T-helper 17 cell (primary cell): ENCODE measurements around the gene GALNT12. TPM values are rescaled to one million over a fixed set of nuclear protein-coding genes. Genes with fewer than 3 reads are reported as not detected.

Experiments used
- ATAC-seq: fragments of 150-1000 bp; cut with Tn5 transposase; 2 replicates; pipeline ENCODE4 v1.10.0; 2021; ENCODE audit warnings: mild to moderate bottlenecking, moderate library complexity
- DNase-seq, 3 donors: peaks; one replicate each; pipeline versions ENCODE4 v3.0.0 to v3.0.0-alpha.2; 2020 to 2021
- H3K9me3 ChIP-seq: one replicate; pipeline ENCODE4 v1.7.0; 2013; ENCODE audit warnings: low read length, mild to moderate bottlenecking; ENCODE audit not compliant: control insufficient read depth, poor library complexity, severe bottlenecking
- H3K27ac Mint-ChIP-seq: one replicate; pipeline ENCODE4 v1.8.0; 2022; ENCODE audit warnings: mild to moderate bottlenecking, moderate library complexity, mixed read lengths
- H3K27me3 Mint-ChIP-seq: one replicate; pipeline ENCODE4 v1.8.0; 2022; ENCODE audit warnings: mixed read lengths
- H3K36me3 Mint-ChIP-seq: one replicate; pipeline ENCODE4 v1.8.0; 2022; ENCODE audit warnings: low read depth, mixed read lengths
- H3K4me1 Mint-ChIP-seq: one replicate; pipeline ENCODE4 v1.8.0; 2022; ENCODE audit warnings: mild to moderate bottlenecking, mixed read lengths
- H3K4me3 Mint-ChIP-seq: one replicate; pipeline ENCODE4 v1.8.0; 2022; ENCODE audit warnings: mild to moderate bottlenecking, moderate library complexity, mixed read lengths
- total RNA-seq, 4 donors: library from RNA in 2 of 4; stranded (reverse) in 2 of 4; gene quantifications; one replicate each; pipeline ENCODE4 v1.2.3 and lab custom pipeline; 2022 to 2026

The GALNT12 gene
- total RNA-seq, 2 donors from 2014 or later = 10.2 to 11.3 TPM

DNA sequence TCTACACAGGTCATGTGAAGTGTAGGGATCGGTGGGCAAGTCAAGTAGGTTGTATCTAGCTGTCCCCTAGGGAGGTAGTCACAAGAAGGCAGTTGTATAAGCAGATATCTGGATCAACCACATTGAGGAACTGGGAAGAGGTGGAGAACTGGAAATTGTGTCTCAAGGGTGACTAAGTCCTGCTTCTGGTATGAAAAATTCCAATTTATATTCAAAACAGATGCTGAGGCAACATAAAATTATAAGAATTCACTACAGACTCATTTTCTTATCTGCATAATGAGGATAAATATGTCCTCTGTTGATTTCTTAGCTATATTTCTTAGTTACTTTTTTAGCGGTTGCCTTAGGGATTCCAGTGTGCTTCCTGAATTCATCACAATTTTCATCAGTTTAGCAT is 46.8 kb downstream of the GALNT12 start:
- Mint-ChIP-seq H3K27me3 (peaks cover 15% of the 10 kb centered on the region), H3K36me3 (peaks cover 2% of the 10 kb centered on the region), H3K27ac (no peak overlapping the region), H3K4me3 (no peak overlapping the region), H3K4me1 (peaks cover 2% of the 10 kb centered on the region)
- DNase-seq = no peak
- H3K9me3 ChIP-seq = no peaks in the 10 kb centered on the region
- ATAC-seq = no peak

DNA sequence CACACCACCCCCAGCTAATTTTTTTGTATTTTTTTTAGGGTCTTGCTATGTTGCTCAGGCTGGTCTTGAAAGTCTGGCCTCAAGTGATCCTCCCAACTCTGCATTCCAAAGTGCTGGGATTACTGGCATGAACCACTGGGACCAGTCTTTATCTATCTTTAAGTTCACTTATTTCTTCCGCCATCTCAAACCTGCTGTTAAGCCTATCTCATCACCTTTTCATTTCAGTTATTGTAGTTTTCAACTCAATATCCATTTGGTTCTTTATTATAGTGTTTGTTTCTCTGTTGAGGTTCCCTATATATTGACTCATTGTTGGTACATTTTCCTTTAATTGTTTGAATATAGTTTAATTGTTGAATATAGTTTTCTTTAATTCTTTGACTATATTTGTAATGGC is 48.1 kb downstream of the GALNT12 start:
- H3K4me3 Mint-ChIP-seq = no peak overlapping the region
- DNase-seq = no peak
- peaks cover 2% of the 10 kb centered on the region for H3K4me1 Mint-ChIP-seq
- H3K36me3 Mint-ChIP-seq = peaks cover 2% of the 10 kb centered on the region
- no peaks in the 10 kb centered on the region for H3K9me3 ChIP-seq
- peaks cover 28% of the 10 kb centered on the region for H3K27me3 Mint-ChIP-seq
- no peak overlapping the region for H3K27ac Mint-ChIP-seq
- ATAC-seq = no peak

DNA sequence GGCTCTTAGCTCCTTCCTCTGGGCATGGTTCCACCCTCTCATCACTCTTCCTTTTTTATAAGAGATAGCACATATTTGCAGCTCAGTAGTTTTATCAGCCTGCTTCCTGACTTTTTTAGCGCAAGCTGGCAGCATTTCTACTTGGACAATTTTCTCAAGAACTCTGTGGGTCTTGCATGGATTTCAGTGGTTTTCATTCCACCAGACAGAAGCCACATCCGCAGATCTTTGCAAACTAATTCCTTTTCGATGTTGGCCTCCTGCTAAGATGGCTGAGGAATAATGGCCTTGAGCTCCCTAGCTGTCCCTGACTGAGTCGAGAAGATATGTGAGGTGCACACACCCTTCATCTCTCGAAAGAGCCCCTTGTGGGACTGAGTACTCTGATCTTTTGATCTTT is 49.5 kb downstream of the GALNT12 start:
- peaks cover 30% of the 10 kb centered on the region for H3K27me3 Mint-ChIP-seq
- no peak overlapping the region for H3K27ac Mint-ChIP-seq
- no peaks in the 10 kb centered on the region for H3K9me3 ChIP-seq
- peaks cover 2% of the 10 kb centered on the region for H3K36me3 Mint-ChIP-seq
- no peak for ATAC-seq
- H3K4me3 Mint-ChIP-seq = no peak overlapping the region
- DNase-seq = no peak
- H3K4me1 Mint-ChIP-seq = no peaks in the 10 kb centered on the region

DNA sequence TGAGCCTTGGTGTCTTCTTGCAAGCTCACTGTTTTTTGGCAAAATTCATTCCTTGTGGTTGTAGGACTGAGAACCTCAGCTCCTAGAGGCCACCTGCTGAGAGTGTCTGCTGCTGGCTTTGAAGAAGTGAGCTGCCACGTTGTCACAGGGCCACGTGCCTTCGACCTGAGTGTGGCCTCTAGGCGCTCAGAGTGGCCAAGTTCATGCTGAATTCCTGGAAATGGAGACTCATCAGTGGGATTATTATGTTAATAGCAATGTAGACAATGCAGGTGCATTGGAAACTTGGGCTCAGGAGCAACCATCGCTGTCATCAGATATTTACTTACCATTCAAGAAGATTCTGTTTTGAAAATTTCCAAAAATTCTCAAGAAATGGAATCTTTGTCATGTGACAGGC is 52.5 kb downstream of the GALNT12 start:
- peaks cover 48% of the 10 kb centered on the region for H3K27me3 Mint-ChIP-seq
- DNase-seq (no peak), ATAC-seq (no peak)
- H3K27ac Mint-ChIP-seq = no peak overlapping the region
- no peaks in the 10 kb centered on the region for H3K9me3 ChIP-seq
- H3K4me1 Mint-ChIP-seq = no peaks in the 10 kb centered on the region
- H3K36me3 Mint-ChIP-seq = peaks cover 2% of the 10 kb centered on the region
- H3K4me3 Mint-ChIP-seq = no peak overlapping the region

DNA sequence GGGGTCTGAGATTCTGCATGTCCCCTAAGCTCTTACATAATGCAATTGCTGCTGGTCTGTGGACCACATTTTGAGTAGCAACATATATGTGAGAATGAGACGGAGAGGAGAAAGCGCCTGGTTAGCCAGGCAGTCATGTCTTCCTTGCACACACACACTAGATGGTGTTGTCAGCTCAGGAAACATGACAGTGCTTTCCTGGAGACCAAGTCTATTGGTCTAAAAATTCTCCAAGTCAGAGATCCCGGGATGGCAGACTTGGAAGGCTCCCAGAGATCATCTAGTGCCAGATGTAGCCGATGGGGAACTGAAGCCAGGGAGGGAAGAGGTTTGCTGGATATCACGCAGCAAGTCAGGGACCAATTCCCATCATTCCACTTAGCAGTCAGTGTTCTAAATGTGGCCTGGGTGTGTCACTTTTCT is 53.4 kb downstream of the GALNT12 start:
- no peak for DNase-seq
- Mint-ChIP-seq H3K27ac (no peak overlapping the region), H3K4me1 (no peaks in the 10 kb centered on the region), H3K27me3 (peaks cover 49% of the 10 kb centered on the region), H3K4me3 (no peak overlapping the region), H3K36me3 (peaks cover 2% of the 10 kb centered on the region)
- no peaks in the 10 kb centered on the region for H3K9me3 ChIP-seq
- no peak for ATAC-seq

DNA sequence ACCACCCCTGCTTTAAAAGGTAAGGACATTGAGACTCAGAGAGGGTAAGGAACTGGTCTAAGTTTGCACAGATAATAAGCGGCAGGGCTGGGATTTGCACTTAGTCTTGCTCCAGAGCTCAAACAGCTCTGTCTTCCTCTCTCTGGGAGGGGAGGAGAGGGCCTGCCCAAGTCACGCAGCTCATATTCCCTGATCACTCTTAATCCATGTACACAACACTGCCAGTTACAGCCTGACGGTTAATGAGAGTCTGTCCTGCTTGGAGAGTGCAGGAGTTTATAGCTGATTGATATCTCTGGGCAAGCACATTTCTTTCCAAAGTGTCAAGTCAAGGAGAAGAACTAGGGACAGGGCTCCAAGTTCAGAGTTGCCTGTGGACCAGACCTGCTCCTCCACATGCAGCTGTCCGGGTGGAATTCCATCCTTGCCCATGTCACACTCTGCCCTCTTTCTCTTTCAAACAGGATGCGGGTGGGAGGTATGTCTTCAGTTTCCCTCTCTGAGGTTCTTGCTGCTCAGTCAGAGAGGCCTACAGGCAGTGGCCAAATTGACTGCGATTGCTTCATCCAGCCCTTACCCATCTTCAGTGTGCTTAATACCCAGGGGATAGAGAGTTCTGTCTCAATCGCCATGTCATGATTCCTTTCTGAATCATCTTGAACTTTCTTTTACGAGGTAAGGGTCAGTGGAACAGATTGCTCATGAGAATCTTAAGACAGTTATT is 54.5 kb downstream of the GALNT12 start:
- no peak for ATAC-seq

DNA sequence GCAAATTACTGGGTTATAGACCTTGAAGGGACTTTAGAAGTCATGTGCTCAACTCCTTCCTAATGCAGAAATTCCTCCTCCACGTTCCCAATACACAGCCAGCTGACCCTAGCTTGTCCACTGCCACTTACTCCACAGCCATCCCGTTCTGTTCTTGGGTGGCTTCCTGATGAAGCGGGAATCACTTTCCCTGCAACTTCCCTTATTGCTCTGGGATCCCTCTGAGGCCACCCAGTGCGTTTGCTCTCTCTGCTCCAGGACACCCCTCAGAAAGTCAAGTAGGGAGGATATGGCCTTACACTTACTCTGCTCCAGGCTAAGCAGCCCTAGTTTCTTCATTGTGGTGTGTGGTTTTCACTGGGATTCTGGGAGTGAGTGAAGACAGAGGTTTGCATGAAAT is 55.5 kb downstream of the GALNT12 start:
- Mint-ChIP-seq H3K36me3 (no peaks in the 10 kb centered on the region), H3K4me3 (no peak overlapping the region), H3K4me1 (no peaks in the 10 kb centered on the region), H3K27ac (no peak overlapping the region), H3K27me3 (peaks cover 53% of the 10 kb centered on the region)
- ATAC-seq (no peak), DNase-seq (no peak)
- H3K9me3 ChIP-seq = no peaks in the 10 kb centered on the region

More for the DNA sequence above, 54.5 kb downstream of the GALNT12 start:
- Mint-ChIP-seq H3K4me3 (no peak overlapping the region), H3K27ac (no peak overlapping the region), H3K36me3 (no peaks in the 10 kb centered on the region), H3K27me3 (peaks cover 51% of the 10 kb centered on the region), H3K4me1 (no peaks in the 10 kb centered on the region)
- DNase-seq = no peak
- no peaks in the 10 kb centered on the region for H3K9me3 ChIP-seq

DNA sequence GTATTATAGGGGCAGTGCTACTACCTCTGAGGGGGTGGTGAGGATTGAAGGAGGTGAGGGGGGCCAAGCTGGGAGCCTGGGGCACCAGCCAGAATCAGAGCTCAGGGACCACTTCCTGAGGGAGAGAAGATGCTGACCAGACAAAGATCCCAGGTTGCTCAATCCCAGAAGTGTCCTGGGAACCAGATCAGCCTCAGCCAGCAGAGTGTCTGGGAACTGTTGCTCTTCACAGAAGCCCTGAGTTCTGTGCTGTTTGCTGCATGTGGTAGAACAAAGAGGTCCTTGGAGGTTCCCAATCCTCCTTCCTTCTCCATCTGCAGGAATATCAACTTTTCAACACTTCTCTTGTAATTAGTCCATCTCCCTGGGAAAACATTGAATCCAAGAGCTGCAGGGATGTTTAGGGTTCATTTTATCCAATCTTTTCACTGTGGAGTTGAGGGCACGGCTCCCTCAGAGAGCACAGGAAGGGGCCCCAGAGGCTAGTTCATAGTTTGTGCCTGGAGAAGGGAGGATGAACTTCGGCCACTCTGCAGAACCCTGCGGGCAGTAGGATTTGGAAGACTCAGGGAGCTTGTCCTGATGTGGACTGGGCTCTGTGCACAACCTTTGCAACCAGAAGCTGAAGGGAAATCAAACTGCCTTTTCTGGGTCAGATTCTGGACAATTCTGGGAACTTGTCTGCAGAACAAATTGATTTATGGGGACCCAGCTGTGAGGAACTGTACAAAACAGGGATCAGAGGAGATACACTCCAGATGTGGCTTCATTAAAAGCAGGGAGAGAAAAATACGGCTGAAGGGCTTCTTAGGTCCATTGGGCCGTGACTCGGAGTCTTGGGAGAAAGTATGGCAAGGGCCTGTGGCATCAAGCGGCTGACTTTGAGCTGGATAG is 57.1 kb downstream of the GALNT12 start:
- no peak overlapping the region for H3K27ac Mint-ChIP-seq
- no peaks in the 10 kb centered on the region for H3K9me3 ChIP-seq
- no peaks in the 10 kb centered on the region for H3K4me1 Mint-ChIP-seq
- ATAC-seq = no peak
- no peaks in the 10 kb centered on the region for H3K36me3 Mint-ChIP-seq
- H3K27me3 Mint-ChIP-seq = peaks cover 45% of the 10 kb centered on the region
- no peak for DNase-seq
- H3K4me3 Mint-ChIP-seq = no peak overlapping the region

DNA sequence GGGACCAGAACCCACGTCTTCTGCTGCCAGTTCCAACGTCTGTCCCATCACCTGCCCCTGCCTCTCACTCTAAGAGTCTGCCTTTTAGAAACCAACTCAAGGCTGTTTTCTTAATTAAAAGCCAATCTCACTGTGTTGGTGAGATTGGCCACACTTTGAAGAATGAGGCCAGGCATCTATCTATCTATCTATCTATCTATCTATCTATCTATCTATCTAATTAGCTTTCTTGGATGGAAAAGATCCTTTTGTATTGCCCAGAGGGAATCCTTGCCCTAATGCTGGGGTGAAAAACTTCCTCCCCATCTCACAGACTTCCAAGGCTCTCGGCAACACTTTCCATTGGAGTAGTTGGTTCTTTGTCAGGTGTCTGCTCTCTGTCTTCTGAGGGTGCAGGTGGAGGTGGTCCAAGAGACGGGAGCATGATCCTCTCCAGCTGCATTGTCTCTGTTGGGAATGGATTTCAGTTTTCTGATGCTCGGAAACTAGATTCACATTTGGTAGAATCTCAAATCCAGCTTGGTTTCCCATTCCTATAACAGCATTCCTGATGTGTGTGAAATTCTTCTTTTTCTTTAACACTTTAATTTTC is 57.9 kb downstream of the GALNT12 start:
- ATAC-seq (no peak), DNase-seq (no peak)
- H3K9me3 ChIP-seq = no peaks in the 10 kb centered on the region
- H3K36me3 Mint-ChIP-seq = no peaks in the 10 kb centered on the region
- no peak overlapping the region for H3K4me3 Mint-ChIP-seq
- H3K4me1 Mint-ChIP-seq = no peaks in the 10 kb centered on the region
- no peak overlapping the region for H3K27ac Mint-ChIP-seq
- H3K27me3 Mint-ChIP-seq = peaks cover 36% of the 10 kb centered on the region

DNA sequence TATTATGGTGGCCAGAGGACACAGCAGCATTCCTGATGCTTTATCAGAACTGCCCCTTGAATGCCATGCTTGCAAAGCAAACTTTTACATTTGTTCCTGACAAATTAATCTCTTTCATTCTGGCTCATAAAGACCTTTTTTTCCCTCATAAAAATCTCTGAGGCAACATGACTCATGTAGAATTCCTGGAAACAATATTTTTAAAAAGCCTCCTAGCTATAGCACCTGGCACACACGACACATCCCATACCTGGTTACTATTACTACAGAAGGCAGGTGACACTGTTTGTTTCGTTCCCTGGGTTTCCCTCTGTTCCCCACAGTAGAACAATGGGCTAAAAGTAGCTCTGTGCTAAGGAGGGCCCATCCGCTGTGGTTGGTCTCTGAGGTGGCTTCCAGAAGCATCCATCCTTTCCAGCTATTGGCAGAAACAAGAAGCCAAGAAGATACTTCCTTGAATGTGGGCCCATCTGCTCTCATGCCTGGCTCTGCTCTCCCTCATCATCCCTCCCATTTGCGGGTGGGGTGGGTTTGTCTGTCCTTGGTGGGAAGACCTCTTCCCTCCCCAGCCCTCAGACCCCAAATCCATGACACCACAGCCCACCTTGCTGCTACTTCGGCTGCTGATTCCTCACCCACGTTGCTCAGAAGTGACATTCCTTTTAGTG is 59.1 kb downstream of the GALNT12 start:
- H3K4me1 Mint-ChIP-seq = no peaks in the 10 kb centered on the region
- H3K27me3 Mint-ChIP-seq = peaks cover 32% of the 10 kb centered on the region
- H3K9me3 ChIP-seq = no peaks in the 10 kb centered on the region
- no peak overlapping the region for H3K4me3 Mint-ChIP-seq
- no peak for DNase-seq
- ATAC-seq = no peak
- no peaks in the 10 kb centered on the region for H3K36me3 Mint-ChIP-seq
- H3K27ac Mint-ChIP-seq = no peak overlapping the region

DNA sequence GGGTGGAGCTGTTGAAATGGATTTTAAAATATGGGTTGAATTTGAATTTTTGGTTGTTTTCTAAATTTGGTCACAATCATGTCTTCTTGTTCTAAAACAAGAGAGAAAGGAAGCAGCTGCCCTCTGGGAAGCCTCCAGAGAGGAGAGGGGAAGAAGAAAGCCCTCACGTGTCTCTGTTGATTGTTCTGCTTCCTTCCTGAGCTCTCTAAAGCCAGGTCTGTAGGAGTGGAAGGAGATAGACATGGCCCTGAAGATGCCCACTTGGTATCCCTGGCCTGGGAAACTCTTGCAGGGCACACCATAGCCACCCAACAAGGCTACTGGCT is 59.6 kb downstream of the GALNT12 start:
- H3K27ac Mint-ChIP-seq = no peak overlapping the region
- no peak overlapping the region for H3K4me3 Mint-ChIP-seq
- no peak for DNase-seq
- no peak for ATAC-seq
- H3K4me1 Mint-ChIP-seq = no peaks in the 10 kb centered on the region
- H3K27me3 Mint-ChIP-seq = peaks cover 32% of the 10 kb centered on the region
- H3K36me3 Mint-ChIP-seq = no peaks in the 10 kb centered on the region
- H3K9me3 ChIP-seq = no peaks in the 10 kb centered on the region

DNA sequence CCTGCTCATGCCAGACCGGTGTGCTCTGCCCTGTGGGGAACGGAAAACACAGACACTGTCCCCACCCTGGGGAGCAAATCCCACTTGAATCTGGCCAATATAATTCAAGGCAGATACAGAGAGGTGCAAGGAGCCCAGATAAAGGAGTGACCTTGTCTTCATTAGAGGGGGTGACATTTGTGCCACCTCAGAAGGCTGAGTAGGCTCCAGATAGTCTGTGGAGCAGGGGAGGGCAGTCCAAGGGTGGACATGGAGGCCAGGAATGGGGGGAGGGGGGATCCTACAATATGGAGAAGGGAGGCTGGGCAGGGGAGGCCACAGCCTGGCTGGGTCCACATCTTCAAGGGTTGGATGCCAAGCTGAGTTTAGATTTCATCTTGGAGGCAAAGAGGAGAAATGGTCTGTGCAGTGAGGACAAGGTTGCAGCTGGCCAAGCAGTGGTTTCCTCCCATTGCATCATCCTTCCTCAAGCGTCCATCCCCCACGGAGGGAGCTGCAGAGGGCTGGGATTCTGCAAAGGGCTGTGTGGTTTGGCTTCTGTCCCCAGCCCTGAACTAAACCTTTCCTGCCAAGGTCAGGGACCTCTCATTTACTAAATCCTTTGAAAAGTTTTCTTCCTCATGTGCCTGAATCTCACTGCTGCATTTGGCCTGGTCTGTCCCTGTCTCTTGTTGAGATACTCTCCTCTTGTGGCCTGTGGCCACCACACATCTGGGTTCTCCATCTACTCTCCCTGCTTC is 60.1 kb downstream of the GALNT12 start:
- Mint-ChIP-seq H3K4me1 (no peaks in the 10 kb centered on the region), H3K27ac (no peak overlapping the region), H3K27me3 (peaks cover 32% of the 10 kb centered on the region), H3K36me3 (no peaks in the 10 kb centered on the region), H3K4me3 (no peak overlapping the region)
- H3K9me3 ChIP-seq = no peaks in the 10 kb centered on the region
- DNase-seq (no peak), ATAC-seq (no peak)
